Endothelial cell of hepatic sinusoid (primary cell): ENCODE data around the gene P2RY1.
"Not testable (repeated sequence)": the region's sequence is repeated elsewhere in the genome, so short reads cannot be mapped to it uniquely, and the experiment has no call there.

Source experiments
- in situ Hi-C: cut with HindIII; loops from 2 replicates; pipeline ENCODE4 v1.10.0; 2017; ENCODE audit warnings: low sequenced_read_pairs

The P2RY1 gene

DNA sequence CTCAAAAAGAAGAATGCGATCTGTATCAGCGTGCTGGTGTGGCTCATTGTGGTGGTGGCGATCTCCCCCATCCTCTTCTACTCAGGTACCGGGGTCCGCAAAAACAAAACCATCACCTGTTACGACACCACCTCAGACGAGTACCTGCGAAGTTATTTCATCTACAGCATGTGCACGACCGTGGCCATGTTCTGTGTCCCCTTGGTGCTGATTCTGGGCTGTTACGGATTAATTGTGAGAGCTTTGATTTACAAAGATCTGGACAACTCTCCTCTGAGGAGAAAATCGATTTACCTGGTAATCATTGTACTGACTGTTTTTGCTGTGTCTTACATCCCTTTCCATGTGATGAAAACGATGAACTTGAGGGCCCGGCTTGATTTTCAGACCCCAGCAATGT is 1.3 kb downstream of the P2RY1 start:
- in situ Hi-C loops, result no loop called here

DNA sequence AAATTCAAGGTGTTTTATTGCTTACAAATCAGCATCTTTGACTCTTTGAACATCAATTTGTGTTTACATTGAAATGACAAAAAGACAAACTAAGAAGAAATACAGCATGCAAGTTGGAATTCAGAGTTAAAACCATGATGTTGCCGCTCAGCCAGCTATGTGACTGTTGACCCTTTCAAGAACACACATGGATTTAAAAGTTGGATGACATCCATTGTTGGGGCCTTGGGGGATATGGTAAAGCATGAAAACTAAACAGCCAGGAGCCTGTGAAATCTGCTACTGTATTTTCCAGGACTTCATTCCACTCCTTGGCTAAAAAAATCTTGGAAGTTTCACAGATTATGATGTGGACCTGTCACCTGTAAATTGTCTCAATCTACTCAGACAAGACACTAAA is 4.6 kb downstream of the P2RY1 start:
- in situ Hi-C loops, result no loop called here

GRCh38 chr3:152841131-152841530 is 6.2 kb downstream of the P2RY1 start:
- in situ Hi-C loops, result no loop called here

DNA sequence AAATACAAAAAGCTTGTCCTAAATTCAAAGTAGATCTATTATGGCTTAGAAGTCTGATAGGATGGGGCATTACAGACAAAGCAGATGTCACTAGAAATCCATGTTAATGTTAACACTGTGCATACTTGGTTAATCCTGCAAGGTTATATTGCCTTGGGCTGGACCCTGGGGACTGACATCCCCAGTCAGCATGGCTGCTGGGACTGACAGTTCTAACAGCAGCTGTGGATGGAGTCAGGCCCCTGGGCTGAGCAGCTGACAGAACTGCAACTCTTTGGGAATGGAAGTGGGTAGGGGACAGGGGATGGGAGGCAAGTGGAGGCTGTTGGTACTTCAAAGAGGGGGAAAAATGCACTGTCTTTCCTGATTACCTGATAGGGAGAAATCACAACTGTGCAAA is 7.5 kb downstream of the P2RY1 start:
- in situ Hi-C loops, result no loop called here

DNA sequence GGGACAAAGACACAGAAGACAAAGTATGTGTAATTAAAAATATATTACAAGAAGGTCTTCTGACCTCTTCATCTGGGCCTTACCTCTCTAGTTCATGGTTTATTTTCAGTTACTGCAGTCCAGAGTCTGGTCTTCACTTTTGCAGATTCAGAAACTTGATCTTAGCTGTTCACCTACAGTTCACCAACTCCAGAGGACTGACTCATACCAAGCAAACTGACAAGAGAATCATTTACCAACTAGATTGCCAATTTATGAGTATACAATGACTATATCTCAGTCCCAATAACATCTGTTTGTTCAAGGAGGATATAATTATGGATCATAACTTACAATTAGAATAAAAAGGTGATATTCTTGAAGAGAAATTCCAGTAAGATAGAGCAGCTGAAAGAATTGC is 9.0 kb downstream of the P2RY1 start:
- in situ Hi-C loops, result no loop called here

DNA sequence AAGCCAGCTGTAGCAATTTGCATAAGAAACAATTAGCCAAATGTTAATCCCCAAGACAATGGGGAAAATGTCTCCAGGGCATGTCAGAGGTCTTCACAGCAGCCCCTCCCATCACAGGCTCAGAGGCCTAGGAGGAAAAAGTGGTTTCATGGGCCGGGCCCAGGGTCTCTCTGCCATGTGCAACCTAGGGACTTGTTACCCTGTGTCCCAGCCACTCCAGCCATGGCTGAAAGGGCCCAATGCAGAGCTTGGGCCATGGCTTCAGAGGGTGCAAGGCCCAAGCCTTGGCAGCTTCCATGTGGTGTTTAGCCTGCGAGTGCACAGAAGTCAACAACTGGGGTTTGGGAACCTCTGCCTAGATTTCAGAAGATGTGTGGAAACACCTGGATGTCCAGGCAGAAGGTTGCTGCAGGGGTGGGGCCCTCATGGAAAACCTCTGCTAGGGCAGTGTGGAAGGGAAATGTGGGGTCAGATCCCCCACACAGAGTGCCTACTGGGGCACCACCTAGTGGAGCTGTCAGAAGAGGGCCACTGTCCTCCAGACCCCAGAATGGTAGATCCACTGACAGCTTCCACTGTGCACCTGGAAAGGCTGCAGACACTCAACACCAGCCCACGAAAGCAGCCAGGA is 11.8 kb downstream of the P2RY1 start:
- in situ Hi-C loops, result not testable (repeated sequence)

- in situ Hi-C loops, result not testable (repeated sequence)
These were observed 12.7 kb downstream of the P2RY1 start for GRCh38 chr3:152847599-152847998.

DNA sequence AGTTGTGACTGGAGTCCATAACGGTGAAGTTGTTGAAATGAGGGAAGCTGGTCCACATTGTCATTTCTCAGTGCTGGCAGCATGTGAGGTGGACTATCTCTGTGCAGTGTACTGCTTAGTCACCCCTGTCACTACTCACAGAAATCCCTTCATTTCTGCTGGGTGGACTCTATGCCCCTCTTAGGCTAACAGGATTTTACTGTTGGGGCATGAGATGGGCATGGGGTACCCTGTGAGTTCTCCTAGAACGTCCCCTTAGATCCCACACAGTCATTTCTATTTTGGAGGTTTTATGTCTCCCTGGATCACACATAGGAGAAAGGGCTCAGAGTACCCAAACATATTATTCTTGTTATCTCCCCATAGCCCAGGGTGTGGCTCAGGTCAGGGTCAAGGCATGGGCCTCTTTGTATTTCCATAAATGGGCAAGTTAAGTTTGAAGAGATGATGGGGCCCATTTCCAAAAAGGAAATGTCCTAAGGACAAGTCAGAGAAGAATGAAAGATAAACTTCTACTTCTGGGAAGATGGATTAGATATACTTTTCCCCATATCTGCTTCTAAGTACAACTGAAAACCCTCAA is 15.2 kb downstream of the P2RY1 start:
- in situ Hi-C loops, result no loop called here

GRCh38 chr3:152853196-152853595 is 18.3 kb downstream of the P2RY1 start:
- in situ Hi-C loops, result no loop called here

DNA sequence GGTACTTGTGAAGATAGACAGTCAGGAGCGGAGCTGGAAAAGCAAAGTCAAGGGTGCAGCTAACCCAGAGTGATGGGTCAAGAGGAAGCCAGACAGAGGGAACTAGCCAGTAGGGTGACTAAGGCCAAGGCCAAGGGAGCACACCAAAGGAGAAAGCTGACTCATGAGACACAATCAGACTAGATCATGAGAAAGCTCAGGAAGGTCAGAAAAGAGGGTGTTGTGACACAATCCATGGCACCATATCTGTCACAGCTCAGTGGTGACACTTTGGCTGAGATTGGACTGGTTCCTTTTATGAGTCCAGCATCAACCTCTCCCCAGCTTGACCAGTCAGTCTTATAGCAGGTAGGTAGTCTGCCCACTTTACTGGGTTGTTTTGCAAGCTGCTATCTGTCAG is 22.2 kb downstream of the P2RY1 start:
- in situ Hi-C loops, result no loop called here

DNA sequence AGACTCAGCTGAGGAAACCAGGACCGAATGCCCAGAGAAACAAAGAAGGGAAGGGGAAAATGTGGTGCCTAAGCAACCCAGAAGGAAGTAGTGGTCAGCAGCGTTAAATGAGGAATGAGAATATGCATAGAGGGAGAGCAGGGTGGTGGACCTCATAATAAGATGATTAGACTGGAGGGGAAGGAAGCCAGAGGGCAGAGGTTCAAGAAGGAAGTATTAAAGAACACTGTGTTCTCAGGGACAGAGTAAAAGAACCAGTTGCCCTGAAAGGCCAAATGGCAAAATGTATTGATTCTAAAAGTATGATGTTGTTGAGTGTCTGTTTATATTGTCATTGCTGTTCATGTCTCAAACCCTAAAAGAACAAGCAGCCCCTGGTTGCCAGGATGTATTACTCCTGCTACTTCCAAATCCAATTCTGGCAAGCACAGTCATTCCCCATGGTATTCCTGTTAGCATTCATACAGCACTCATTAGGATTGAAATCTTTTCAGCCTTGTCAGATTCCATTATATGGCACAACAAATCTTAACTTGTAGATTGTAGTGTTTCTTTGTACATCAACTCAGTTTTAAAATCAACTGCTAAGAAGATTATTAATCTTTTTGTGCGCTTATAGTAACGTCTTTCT is 23.4 kb downstream of the P2RY1 start:
- in situ Hi-C loops, result no loop called here

- in situ Hi-C loops, result no loop called here
These were observed 25.8 kb downstream of the P2RY1 start for GRCh38 chr3:152860736-152861135.

GRCh38 chr3:152865668-152866245 is 30.8 kb downstream of the P2RY1 start:
- in situ Hi-C loops, result no loop called here

- in situ Hi-C loops, result no loop called here
These were observed 35.1 kb downstream of the P2RY1 start for GRCh38 chr3:152870027-152870426.

DNA sequence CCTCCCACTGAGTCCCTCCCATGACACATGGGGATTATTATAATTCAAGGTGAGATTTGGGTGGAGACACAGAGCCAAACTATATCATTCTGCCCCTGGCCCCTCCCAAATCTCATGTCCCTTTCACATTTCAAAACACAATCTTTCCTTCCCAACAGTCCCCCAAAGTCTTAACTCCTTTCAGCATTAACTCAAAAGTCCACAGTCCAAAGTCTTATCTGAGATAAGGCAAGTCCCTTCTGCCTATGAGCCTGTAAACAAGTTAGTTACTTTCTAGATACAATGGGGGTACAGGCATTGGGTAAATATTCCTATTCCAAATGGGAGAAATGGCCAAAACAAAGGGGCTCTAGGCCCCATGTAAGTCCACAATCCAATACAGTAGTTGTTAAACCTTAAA is 38.4 kb downstream of the P2RY1 start:
- in situ Hi-C loops, result not testable (repeated sequence)

DNA sequence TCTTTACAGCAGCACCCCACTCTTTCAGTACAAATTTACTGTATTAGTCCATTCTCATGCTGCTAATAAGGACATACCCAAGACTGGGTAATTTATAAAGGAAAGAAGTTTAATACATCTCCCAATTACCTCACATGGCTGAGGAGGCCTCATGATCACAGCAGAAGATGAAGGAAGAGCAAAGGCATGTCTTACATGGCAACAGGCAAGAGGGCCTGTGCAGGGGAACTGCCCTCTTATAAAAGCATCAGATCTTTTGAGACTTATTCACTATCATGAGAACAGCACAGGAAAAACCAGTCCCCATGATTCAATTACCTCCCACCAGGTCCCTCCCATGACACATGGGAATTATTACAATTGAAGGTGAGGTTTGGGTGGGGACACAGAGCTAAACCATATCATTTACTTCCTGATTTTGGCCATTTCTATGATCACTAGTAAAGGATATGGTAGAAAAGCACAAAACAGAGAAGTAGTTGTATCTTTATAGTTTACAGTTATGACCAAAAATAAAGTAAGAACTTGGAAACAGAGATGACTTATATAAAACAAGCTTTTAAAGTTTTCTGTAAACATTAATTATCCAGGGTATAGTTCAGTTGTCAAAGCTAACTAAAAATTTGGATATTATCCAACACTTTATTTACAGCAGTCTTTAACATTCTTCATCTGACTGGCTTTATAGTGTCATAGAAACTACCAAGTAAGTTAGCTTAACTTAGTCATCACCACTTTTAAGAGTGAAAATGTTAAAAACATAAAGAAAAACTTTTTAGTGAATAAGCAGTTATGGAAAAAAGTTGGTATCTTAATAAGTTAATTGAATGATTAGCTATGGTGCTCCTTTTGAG is 40.2 kb downstream of the P2RY1 start:
- in situ Hi-C loops, result no loop called here

DNA sequence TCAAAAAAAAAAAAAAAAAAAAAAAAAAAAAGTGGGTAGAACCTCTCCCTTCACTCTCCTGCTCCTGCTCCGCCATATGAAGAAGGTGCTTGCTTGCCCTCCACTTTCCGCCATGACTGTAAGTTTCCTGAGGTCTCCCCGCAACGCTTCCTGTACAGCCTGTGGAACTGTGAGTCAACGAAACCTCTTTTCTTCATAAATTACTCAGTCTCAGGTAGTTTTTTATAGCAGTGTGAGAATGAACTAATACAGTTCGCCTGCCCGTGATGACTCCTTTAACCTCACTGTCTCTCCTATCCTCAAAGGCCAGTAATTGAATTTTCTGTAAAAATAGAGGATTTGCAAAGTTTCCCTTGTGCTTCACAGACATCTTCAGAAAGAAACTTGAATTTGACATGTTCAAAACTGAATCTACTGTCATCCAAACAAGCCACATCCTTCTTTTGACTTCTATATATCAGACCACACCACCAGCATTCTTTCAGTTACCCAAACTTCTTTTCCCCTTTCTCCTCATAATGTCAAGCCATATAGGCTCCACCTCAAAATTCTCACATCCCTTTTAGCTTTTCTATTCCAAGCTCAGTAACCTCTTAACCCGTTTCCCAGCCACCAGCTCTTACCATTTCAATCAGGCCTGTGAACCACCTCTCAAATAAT is 44.3 kb downstream of the P2RY1 start:
- in situ Hi-C loops, result no loop called here

DNA sequence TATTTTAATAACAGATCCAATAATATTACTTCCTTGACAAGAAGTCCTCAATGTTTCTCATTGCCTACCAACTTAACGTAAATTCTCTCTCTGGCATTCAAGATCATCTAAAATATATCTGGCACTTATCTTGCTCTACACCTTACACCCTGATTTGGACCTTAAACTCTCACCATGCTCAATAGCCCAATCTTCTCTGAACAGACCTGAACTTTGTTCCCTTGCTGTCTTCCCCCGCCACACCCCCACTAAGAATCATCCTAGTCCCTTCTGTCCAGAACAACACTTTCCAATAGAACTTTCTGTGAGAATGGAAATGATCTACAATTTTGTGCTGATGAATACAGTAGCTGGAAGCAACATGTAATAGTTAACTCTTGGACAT is 44.9 kb downstream of the P2RY1 start:
- in situ Hi-C loops, result no loop called here

GRCh38 chr3:152885076-152885475 is 50.1 kb downstream of the P2RY1 start:
- in situ Hi-C loops, result no loop called here
